Fibroblast of villous mesenchyme (primary cell): Measurements from ENCODE around the gene SHISA7. TPM values are rescaled to one million over a fixed set of nuclear protein-coding genes. Genes with fewer than 3 reads are reported as not detected.
"Not testable (repeated sequence)": the region's sequence is repeated elsewhere in the genome, so short reads cannot be mapped to it uniquely, and the experiment has no call there.

Experiments used
- DNase-seq: peaks from one replicate; pipeline ENCODE4 v3.0.0-alpha.2; 2010; ENCODE audit warnings: low read depth
- H3K4me3 ChIP-seq: 2 replicates; pipeline ENCODE4 v1.5.1; 2011; ENCODE audit warnings: low read depth, mild to moderate bottlenecking, low read length
- total RNA-seq: library from RNA; depleted of rRNA; stranded (reverse); fragments of >200 nt; gene quantifications from 2 replicates; pipeline ENCODE4 v1.2.3, GENCODE V29; 2012
- TF ChIP-seq, protein P1 (sequence below): IDR thresholded peaks from 2 replicates; pipeline ENCODE4 v1.5.1; 2012; ENCODE audit warnings: low read depth, mild to moderate bottlenecking, low read length; ENCODE audit not compliant: insufficient read depth

SHISA7 gene
- total RNA-seq, 1 donor, result not detected

GRCh38 chr19:55405638-55406037 is 37.5 kb downstream of the SHISA7 start:
- H3K4me3 ChIP-seq, result peak overlapping the region; percentile 82
- DNase-seq, result no peak
- TF ChIP-seq, protein P1, sequence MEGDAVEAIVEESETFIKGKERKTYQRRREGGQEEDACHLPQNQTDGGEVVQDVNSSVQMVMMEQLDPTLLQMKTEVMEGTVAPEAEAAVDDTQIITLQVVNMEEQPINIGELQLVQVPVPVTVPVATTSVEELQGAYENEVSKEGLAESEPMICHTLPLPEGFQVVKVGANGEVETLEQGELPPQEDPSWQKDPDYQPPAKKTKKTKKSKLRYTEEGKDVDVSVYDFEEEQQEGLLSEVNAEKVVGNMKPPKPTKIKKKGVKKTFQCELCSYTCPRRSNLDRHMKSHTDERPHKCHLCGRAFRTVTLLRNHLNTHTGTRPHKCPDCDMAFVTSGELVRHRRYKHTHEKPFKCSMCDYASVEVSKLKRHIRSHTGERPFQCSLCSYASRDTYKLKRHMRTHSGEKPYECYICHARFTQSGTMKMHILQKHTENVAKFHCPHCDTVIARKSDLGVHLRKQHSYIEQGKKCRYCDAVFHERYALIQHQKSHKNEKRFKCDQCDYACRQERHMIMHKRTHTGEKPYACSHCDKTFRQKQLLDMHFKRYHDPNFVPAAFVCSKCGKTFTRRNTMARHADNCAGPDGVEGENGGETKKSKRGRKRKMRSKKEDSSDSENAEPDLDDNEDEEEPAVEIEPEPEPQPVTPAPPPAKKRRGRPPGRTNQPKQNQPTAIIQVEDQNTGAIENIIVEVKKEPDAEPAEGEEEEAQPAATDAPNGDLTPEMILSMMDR, result no peak

DNA sequence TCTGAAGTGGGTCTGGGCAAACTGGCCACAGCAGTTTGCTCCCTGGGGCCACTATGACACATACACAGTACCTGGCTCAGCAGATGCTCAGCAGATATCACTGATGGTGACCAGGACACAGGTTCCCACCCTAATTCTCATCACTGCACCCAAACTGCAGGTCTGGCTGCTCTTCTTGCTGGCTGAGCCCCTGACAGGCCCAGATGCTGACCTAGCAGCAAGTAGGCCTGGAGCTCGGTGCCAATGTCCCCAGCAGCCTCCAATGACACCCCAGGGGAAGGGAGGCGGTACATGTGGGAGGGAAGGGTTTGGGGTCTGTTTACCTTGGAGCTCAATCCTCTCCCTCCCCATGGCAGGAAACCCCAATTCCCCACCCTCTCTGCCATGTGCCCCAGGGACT is 40.6 kb downstream of the SHISA7 start:
- no peak for DNase-seq
- no peak overlapping the region for H3K4me3 ChIP-seq
- TF ChIP-seq, protein P1, result no peak

GRCh38 chr19:55401390-55401789 is 41.7 kb downstream of the SHISA7 start:
- not testable (repeated sequence) for DNase-seq

GRCh38 chr19:55400281-55401087 is 42.6 kb downstream of the SHISA7 start:
- H3K4me3 ChIP-seq, result no peak overlapping the region
- DNase-seq, result no peak
- TF ChIP-seq, protein P1, result no peak

More at GRCh38 chr19:55401390-55401789, 41.7 kb downstream of the SHISA7 start:
- H3K4me3 ChIP-seq, result not testable (repeated sequence)

DNA sequence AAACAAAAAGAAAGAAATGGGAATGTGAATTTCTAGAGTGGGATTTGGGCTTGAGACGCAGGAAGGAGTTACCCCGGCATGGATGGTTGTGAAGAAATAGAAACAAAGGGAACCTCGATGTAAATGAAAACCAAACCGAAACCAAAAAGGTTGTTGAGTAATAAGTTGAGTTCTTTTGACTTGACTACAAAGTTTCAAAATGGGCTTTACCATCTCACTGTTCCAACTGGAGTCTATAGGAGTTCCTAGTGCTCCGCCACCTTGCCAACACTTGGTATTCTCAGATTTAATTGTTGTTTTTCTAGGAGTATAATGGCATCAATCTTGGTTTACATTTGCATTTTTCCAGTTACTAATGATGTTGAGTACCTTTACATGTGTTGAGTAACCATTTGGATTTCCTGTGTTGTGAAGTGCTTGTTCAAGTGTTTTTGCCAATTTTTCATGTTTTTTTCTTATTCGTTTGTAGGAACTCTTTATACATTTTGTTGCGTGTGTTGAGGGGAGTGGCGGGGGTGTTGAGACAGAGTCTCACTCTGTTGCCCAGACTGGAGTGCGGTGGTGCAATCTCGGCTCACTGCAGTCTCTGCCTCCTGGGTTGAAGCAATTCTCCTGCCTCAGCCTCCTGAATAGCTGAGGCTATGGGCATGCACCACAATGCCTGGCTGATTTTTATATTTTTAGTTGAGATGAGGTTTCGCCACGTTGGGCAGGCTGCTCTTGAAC is 44.7 kb downstream of the SHISA7 start:
- TF ChIP-seq, protein P1, result no peak
- no peak overlapping the region for H3K4me3 ChIP-seq
- no peak for DNase-seq

DNA sequence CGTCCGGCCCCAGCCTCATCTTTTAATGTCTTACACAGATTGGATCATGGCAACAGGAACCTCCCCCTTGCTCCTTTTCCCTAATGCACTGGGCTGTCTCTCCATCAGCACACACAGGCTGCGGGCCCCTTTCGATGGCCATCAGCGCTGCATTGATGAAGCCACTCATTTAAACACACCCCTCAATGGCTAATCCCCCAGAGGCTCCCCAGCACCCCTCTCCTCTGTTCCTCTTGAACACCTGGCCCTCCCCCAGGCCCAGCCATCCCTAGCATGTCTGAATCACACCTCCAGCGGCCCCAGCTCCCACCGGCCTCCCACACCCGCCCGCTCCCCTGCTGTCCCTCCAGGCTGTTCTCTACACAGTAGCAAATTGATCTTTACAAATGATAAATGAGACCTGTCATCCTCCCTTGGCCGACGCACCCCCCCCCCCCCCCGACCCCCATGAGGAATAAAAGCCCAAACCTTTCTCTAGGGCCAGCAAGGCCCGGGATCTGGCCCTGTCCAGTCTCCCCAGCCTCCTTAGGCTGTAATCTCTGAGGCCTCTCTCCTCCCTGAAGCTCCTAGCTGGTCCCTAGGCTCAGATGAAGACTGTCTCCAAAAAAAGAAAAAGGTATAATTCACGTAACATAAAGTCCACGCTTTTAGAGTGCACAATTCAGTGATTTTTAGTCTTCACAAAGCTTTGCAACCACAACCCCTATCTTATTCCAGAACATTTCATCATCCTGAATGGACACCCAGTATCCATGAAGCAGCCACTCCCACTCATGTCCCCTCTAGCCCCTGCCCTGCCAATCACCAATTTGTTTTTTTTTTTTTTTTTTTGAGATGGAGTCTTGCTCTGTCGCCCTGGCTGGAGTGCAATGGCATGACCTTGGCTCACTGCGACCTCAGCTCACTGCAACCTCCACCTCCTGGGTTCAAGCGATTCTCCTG is 50.0 kb downstream of the SHISA7 start:
- no peak for DNase-seq
- H3K4me3 ChIP-seq, result no peak overlapping the region
- TF ChIP-seq, protein P1, result no peak
